ENCODE results near the gene DNASE1L1.

DNASE1L1 gene

DNA sequence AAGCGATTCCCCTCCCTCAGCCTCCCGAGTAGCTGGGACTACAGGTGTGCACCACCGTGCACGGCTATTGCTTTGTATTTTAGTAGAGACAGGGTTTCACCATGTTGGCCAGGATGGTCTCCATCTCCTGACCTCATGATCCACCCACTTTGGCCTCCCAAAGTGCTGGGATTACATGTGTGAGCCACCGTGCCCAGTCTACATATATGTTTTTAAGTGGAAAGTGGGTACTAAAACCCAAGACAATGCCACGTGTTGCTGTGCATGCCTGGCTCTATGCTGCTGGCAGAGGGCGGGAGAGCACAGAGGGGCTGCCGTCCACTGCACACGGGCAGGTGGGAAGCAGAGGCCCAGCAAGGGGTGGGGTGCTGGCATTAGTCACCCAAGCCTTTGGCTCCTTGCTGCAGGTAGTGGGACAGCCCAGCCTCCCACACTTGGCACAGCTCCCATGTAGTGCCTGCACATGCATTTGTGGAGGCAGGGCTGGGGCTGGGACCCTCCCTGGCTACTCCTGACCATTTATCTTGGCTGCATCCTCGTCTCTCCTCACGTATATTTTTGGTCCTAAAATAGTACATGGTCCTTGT lies 26.5 kb downstream of the DNASE1L1 start:
- no peak for DNase-seq (ENCODE audit: low read depth)

DNA sequence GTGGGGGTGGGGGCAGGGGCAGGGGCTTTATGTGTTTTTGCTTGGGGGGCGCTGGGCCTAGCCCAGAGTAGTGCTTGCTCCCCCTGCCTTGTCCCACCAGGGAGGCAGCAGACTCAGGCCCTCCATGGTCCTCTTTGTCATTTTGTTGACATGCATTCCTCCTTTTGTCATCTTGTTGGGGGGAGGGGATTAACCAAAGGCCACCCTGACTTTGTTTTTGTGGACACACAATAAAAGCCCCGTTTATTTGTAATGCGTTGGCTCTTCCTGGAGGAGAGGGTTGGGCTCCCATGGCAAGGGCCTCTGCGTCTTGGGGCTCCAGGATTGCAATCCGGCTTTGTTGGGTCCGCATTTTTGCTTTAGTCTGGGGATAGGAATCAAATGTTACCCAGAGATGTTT lies 27.8 kb downstream of the DNASE1L1 start:
- DNase-seq (ENCODE audit: low read depth), result no peak

DNA sequence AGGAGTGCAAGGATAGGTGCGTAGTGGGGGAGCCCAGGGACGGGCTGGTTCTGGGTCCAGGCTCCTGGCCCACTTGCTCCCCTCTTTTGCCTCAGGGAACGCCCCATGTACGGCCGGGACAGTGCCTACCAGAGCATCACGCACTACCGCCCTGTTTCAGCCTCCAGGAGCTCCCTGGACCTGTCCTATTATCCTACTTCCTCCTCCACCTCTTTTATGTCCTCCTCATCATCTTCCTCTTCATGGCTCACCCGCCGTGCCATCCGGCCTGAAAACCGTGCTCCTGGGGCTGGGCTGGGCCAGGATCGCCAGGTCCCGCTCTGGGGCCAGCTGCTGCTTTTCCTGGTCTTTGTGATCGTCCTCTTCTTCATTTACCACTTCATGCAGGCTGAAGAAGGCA lies 28.3 kb downstream of the DNASE1L1 start:
- DNase-seq (ENCODE audit: low read depth), result no peak

DNA sequence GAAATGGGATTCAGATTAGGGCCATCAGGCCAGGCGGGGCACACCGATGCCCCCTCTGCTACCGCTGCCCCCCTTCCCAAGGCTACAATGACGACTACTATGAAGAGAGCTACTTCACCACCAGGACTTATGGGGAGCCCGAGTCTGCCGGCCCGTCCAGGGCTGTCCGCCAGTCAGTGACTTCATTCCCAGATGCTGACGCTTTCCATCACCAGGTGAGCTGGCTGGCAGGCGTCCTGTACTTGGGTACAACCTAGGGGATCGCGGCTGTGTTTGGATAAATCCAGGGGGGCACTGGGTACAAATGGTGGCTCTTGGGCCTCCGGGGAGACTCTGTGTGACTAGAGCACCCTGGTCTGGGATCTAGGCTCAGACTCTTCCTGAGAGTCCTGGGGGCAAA lies 28.9 kb downstream of the DNASE1L1 start:
- DNase-seq (ENCODE audit: low read depth), result no peak

DNA sequence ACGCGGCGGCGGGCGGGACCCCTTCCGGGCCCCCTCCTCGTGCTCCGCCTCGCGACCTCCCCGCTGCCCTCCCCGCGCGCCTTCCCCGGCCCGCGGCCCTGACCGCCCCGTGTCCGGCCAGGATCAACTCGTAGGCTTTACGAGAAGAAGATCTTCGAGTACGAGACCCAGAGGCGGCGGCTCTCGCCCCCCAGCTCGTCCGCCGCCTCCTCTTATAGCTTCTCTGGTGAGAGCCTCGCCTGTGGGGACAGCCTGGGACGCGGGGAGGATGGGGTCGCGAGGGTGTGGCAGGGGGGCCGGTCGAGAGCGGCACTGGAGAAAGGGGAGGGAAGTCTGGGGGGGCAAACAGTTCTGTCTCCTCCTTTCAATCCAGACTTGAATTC lies 29.5 kb downstream of the DNASE1L1 start:
- DNase-seq (ENCODE audit: low read depth), result no peak

DNA sequence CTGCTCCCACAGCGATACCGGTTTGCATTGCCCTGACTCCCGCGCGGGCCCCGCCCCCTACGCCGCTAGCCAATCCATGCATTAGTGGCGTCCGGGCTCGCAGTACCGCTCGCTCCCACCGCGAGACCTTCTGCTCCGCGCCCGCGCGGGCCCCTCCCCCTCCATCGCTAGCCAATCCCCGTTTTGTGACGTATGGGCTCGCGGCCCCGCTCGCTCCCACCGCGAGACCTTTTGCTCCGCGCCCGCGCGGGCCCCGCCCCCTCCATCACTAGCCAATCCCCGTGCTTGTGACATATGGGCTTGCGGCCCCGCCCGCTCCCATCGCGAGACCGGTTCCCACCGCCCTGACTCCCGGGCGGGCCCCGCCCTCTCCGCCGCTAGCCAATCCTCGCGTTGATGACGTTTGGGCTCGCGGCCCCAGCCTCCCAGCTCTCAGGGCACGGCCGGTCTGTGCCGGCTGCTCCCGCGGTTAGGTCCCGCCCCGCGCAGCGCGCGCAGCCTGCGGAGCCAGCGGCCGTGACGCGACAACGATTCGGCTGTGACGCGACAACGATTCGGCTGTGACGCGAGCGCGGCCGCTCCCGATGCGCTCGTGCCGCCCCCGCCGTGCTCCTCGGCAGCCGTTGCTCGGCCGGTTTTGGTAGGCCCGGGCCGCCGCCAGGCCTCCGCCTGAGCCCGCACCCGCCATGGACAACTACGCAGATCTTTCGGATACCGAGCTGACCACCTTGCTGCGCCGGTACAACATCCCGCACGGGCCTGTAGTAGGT lies 30.1 kb downstream of the DNASE1L1 start, which contains the start of gene EMD:
TSS of gene EMD (plus strand) at position 497 of the 770 bp plus-strand sequence. CDS start at position 687, 190 bp downstream.
- DNase-seq (ENCODE audit: low read depth), result peak; percentile 93

DNA sequence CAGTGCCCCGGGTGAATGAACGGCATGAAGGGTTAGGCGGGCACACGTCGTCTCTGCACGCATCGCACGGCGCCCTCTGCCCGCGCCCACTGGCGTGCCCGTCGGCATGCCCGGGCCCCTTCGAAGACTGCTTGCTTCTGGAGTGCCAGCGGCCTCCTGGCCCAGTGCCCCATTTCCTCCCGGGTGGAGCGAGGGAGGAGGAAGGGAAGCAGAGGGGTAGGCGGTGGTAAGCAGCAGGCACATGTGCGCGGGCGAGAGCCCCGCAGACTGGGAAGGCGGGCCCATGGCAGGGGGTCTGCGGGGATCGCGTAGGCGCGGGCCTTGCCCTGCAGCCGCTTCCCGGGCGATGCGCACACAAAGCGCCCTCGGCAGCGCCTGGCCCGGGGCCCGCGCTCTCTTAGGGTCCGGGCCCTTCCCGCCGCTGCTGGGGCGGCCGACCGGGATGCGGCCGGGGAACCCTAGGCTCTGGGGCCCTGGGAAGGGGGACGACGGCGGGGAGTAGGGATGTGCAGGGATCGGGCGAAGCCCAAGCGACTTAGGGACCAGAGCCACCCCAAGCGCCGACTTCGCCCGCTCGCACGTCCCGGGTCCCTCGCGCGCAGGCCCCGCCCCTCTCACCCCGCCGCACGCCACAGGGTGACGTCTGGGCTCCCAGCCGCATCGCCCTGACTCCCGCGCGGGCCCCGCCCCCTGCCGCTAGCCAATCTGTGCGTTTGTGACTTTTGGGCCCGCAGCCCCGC lies 30.8 kb downstream of the DNASE1L1 start:
- DNase-seq (ENCODE audit: low read depth), result no peak

DNA sequence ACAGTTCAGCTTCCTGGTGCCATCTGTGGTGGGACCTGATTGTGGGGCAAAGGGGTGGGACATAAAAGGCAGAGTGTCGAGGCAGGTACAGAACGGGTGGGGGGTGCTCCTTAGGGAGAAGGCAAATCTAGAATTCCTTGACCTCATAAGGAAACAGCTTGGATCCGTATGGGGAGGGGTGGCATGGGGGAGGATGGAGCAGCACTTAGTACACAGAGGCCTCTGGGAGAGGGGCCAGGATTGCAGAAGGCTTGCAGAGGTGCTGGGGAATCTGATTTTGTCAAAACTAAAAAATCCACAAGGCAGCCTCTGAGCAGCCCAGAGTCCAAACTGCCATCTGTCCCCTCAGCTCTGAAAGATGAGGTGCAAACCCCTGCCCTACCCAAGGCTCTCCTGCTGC lies 32.3 kb downstream of the DNASE1L1 start:
- DNase-seq (ENCODE audit: low read depth), result no peak

DNA sequence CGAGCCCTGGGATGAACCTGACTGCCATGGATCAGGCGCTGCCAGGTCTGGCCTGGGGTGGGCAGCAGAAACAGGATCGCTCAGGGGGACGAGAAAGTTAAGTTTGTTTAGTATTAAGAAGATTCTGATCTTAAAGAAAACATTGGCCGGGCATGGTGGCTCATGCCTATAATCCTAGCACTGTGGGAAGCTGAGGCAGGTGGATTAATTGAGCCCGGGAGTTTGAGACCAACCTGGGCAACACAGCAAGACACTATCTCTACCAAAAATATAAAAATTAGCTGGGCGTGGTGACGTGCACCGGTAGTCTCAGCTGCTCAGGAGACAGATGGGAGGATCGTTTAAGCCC lies 33.9 kb downstream of the DNASE1L1 start:
- no peak for DNase-seq (ENCODE audit: low read depth)

DNA sequence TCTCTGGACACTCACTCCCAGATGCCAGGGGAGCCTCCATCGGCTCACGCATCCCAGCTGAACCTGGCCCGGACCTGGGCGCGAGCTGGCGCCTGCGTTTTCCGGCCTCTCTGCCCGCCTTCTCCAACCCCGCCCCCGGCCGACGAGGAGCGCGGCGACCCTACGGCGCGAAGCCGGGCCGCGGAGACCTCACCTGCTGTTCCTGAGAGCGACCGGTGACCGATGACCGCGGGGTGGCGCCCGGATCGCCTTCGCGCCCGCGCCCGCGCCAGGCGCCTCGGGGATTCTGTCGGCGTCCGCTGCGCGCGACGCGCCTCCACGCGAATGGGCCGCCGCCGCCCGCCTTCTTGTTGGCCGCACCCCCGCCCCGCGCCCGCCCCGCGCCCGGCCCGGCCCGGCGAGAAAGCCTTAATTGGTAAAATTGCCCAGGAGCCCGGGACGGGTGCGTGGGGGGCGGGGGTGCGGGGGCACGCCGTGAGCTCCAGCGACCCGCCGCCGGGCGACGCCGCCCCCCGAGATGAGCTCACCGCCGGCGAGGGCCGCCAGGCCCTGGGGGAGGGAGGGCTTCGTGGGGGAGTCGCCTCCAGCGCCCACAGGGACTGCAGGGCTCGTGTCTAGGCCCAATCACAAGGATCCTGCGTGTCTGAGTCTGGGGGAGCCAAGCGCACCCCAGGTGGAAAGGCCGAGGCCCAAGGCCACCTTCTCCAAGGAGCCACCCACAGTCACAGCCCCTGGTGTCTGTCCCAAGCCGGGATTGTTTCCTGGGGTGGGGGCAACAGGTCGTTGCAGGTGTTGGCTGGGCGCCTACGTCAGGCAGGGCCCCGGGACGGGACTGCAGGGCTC lies 34.5 kb downstream of the DNASE1L1 start, which contains the start of gene FLNA:
TSS of gene FLNA (minus strand) at position 322 of the 843 bp plus-strand sequence. CDS start 3,389 bp downstream, outside the sequence.
- DNase-seq (ENCODE audit: low read depth), result no peak

DNA sequence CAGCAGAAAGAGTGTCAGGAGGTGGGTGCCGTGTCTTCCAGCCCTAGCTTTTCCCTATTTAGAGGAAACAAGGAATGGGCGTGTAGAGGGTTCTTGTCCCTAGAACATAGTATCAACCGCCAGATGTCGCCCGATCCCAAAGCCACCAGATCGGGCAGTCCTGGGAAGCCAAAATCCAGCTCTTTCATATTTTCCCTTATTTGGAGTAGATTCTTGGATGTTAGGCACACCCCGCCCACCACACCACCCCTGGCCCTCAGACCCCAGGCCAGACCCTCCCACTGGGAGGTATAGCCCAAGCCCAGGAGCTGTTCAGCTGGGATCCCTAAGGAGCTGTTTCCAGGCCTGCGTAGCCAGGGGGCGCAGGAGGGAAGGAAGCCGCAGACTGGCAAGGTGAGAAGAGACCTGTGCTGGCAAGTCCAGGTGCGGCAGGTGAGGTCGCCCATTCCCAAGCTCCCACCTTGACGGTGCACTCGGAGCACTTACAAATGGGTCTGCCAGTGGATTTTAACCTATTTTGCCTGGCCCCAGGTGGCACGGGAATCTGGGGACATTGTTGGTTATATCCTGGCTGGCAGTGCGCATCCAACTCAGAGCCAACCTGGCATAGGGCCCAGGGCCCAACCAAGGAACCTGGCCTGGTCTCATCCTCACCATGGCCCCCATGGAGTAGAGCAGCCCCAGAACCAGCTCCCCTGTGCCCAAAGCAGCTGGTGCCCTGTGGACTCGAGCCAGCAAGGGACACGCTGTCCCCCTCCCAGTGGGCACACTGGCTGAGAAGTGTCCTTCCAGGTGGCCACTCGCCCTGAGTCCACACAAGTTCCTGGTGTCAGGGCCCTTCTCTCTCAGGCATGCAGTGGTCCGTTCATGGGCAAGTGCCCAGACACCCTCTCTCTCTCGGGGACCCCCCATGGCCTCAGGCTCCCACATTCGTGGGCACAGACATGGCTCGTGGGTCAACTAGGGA lies 35.4 kb downstream of the DNASE1L1 start:
- no peak for DNase-seq (ENCODE audit: low read depth)

DNA sequence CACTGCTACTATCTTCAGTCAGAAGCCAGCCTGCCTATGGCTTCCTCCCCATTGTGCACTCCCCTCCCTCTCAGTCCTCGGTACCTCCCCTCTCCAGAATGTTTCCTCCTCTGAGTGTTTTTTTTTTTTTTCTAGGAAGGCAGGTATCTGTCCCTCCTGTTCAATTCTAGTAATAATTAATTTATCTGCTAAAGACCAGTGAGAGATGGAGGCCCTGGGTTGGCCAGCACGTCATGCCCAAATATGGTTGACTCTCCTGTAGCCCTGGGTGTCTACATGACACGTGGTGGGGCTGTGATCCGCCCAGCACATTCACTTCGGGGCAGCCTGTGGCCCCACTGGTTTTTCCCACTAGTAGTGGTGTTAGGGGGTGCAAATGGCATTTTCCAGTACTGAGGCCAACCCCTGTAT lies 36.4 kb downstream of the DNASE1L1 start:
- DNase-seq (ENCODE audit: low read depth), result no peak

DNA sequence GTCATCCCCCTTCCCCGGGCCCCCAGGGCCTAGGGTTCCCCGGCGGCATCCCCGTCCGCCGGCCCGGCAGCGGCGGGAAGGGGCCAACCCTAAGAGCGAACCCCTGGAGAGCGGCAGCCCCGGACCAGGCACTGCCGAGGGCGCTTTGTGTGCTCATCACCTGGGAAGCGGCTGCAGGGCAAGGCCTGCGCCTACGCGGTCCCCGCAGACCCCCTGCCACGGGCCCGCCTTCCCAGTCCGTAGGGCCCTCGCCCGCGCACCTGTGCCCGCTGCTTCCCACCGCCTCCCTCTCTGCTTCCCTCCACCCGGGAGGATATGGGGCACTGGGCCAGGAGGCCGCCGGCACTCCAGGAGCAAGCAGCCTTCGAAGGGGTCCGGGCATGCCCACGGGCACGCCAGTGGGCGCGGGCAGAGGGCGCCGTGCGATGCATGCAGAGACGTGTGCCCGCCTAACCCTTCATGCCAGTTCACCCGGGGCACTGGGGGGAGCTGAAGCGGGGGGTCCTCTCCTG lies 37.2 kb downstream of the DNASE1L1 start:
- no peak for DNase-seq (ENCODE audit: low read depth)

DNA sequence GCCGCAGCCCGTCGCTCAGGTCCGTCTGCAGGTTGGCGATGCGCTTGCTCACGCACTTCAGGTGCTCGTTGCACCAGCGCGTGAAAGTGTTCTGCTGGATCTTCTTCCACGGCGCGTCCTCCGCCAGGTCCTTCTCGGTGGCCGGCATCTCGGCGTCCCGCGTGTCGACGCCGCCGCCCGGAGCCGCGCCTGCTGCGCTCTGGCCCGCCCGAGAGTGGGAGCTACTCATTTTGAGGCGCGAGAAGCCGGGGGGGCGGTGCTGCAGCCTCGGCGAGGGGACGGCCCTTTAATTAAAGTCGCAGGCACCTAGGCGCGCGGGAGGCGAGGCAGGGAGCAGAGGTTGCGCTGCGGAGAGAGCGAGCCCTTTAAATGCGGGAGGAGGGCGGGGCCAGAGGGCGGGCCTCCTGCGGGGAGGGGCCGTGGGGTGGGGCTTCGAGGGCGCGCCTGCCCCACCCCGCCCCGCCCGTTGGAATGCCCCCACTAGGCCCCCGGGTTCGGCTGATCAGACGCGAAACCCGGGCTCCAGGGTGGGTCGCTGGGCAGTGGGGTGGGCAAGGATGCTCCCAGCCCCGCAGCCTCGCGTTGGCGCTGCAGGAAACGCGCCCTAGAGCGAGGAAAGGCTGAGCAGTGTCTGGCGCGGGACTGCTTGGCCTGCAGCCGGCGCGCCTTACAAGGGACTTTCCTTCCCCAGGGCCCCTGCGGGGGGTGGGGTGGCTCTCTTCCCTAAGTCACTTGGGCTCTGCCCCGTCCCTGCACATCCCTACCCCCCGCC lies 37.9 kb downstream of the DNASE1L1 start:
- peak; percentile 89 for DNase-seq (ENCODE audit: low read depth)

DNA sequence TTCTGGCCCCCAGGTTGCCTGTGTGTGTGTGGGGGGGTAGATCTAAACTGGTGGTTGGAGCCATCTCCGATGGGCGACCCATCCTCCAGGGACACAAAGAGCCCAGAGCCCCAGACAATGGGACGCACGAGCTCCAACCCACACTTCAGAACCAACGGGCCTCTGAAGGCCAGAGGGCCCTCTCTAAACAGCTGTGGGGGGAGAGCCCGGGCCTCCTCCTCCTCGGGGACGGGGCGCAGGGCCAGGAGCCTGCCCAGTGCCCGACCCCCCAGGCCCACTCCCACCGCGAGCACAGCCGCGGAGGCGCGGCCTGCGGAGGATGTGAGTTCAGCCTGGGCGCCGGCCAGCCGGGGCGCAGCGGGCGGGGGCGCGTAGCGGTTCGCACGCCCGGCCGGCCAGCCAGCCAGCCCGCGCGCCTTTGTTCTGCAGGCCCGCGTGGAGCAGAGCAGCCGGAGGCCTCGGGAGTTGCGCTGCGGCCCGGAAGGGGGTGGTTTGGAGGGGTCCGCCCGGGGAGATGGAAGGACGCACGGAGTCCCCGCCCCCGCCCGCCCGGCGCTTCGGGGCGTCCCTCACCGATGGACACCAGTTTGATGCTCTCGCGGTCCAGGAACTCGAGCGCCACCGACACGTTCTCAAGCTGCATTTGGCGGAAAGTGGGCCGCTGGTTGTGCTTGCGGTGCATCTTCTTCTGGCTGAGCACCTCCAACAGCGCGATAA lies 38.6 kb downstream of the DNASE1L1 start:
- no peak for DNase-seq (ENCODE audit: low read depth)

DNA sequence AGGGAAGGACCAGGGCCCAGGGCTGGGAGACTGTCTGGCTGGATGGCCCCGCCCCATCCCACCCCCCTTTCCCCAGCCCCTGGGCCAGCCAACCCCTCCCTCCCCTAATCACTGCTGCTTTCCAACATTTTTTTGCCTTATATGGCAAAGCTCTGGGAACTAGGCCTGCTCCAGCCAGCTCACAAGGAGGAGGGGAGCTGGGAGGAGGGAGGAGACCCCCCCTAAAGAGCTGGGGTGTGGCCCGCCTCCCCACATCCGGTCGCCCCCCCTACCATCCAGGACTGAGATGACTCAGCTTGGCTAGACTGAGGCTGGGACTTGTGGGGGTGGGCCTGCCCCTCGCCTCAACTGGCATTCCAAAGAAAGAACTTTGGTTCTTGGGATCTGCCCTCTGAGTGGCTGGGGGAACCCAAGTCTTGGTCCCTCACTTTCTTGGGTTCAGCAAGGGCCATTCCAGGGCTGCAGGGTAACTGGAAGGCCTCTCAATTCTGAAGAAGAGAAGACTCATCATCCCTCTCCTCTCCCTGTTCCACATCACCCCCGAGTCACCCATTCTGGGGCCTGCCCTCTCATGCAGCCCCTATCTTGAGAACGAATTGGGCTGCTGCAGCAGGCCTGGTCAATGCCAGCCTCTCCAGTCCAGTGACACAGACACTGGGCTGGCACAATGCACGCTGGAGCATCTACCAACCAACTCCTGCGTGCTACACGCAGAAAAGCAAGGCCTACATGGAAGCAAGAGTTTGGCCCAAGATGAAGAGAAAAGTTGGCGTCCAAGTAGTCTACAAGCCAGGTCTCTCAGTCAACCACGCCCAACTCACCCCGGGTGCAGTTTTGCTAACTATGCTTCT lies 39.4 kb downstream of the DNASE1L1 start:
- DNase-seq (ENCODE audit: low read depth), result peak; percentile 54

DNA sequence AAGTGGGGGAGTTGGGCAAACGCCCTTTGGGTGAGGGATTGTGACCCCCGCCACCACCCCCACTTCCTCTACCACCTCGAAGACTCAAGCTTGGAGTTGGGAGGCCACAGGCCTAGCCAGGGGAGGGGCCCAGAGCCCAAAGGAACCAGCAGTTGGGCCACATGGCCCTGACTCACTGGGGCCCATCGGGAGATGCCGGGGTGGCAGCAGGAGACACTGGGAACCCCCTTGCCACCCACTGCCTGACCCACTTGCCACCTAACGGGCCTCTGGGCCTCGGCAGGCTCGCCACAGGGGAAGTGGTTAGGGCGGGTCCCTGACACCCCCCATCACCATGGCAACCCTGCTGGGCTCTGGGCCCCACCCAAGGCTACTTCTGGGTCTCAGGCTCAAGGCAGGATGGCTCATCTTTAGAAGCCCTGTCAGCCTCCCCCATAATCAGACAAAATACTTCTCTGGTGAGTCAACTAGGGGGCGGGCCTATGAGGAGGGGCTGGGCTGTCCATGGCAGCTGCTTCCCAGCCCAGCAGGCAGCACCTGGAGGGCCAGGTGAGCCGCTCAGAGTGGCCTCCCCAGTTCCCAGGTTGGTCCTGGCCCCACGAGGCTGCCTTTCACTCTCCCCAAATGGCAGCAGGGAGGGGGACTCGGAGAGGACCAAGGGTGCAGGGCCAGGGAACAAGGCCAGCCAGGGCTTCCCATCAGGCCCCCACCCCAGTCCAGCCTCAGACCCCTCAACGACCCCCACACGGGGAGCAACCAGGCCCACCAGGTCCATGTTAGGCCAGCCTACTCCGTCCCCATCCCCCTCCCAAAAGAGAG lies 40.2 kb downstream of the DNASE1L1 start:
- peak; percentile 86 for DNase-seq (ENCODE audit: low read depth)

Data from stimulated activated CD4-positive, alpha-beta T cell treated with anti-CD3 and anti-CD28 coated beads, Interleukin-2, amount 100 ng/mL, for 4 hours (primary cell).